KMS-11 (cell line): ENCODE results near the gene TMC1.

ENCODE experiments used
- H2AFZ ChIP-seq: fragments of 200-600 bp; sonication (generic); 2 replicates; pipeline ENCODE4 v1.6.1; 2016; ENCODE audit warnings: antibody characterized with exemption, mixed run types, low read depth
- H3K27ac ChIP-seq: fragments of 200-600 bp; sonication (generic); 2 replicates; pipeline ENCODE4 v1.6.1; 2016; ENCODE audit warnings: mild to moderate bottlenecking, mixed run types
- H3K27me3 ChIP-seq: fragments of 200-600 bp; sonication (generic); 2 replicates; pipeline ENCODE4 v1.6.1; 2017; ENCODE audit warnings: mild to moderate bottlenecking, low read depth, mixed run types, moderate library complexity; ENCODE audit not compliant: insufficient read depth
- H3K36me3 ChIP-seq: fragments of 200-600 bp; sonication (generic); 2 replicates; pipeline ENCODE4 v1.6.1; 2017; ENCODE audit warnings: mild to moderate bottlenecking, mixed run types; ENCODE audit not compliant: insufficient read depth
- H3K4me1 ChIP-seq: fragments of 200-600 bp; sonication (generic); 2 replicates; pipeline ENCODE4 v1.6.1; 2016; ENCODE audit warnings: mild to moderate bottlenecking, low read depth, mixed run types; ENCODE audit not compliant: poor library complexity, severe bottlenecking
- H3K4me2 ChIP-seq: fragments of 200-600 bp; sonication (generic); 2 replicates; pipeline ENCODE4 v1.7.0; 2016; ENCODE audit warnings: mild to moderate bottlenecking, mixed run types
- H3K4me3 ChIP-seq: fragments of 200-600 bp; sonication (generic); IDR thresholded peaks from 2 replicates; pipeline ENCODE4 v1.6.1; 2017; ENCODE audit warnings: low read depth, low read length, mixed read lengths; ENCODE audit not compliant: insufficient read depth
- H3K79me2 ChIP-seq: fragments of 200-600 bp; sonication (generic); 2 replicates; pipeline ENCODE4 v1.6.1; 2016; ENCODE audit warnings: low read depth, mixed run types; ENCODE audit not compliant: insufficient read depth
- H3K9ac ChIP-seq: fragments of 200-600 bp; sonication (generic); 2 replicates; pipeline ENCODE4 v1.6.1; 2016; ENCODE audit warnings: mild to moderate bottlenecking, mixed run types
- H4K20me1 ChIP-seq: fragments of 200-600 bp; sonication (generic); 2 replicates; pipeline ENCODE4 v1.6.1; 2016; ENCODE audit warnings: mild to moderate bottlenecking, mixed run types; ENCODE audit not compliant: insufficient read depth
- CTCF ChIP-seq: fragments of 200-600 bp; sonication (generic); conservative IDR thresholded peaks from 2 replicates; pipeline ENCODE4 v1.6.1; 2017; ENCODE audit warnings: low read depth, mild to moderate bottlenecking, antibody characterized with exemption, low read length, moderate library complexity, mixed read lengths

Gene TMC1

DNA sequence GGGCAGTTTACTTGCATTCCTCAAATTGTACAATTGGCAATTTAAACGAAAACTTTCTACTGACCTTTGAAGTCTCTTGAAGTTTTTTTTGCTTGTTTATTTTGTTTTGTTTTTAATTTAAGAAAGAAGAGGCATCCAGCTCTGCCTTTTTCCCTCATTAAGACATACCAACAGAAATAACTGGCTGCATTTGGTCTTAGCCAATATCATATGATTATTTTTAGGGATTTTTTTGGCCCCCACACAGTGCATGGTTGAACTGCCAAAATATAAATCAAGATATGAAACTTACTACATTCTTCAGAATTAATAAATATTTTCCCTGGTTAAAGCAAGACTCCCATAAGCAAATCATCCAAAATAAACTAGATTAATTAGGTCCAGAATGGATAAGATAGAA lies 352.0 kb downstream of the TMC1 start:
- Histone ChIP-seq H3K4me3 (no peak overlapping the region), H3K4me2 (no peak overlapping the region), H2AFZ (no peak overlapping the region), H3K79me2 (no peaks in the 10 kb centered on the region), H3K9ac (no peak overlapping the region), H3K4me1 (peaks cover 10% of the 10 kb centered on the region), H4K20me1 (no peaks in the 10 kb centered on the region), H3K36me3 (no peaks in the 10 kb centered on the region), H3K27ac (no peak overlapping the region), H3K27me3 (no peaks in the 10 kb centered on the region)
- no peak for TF ChIP-seq CTCF

DNA sequence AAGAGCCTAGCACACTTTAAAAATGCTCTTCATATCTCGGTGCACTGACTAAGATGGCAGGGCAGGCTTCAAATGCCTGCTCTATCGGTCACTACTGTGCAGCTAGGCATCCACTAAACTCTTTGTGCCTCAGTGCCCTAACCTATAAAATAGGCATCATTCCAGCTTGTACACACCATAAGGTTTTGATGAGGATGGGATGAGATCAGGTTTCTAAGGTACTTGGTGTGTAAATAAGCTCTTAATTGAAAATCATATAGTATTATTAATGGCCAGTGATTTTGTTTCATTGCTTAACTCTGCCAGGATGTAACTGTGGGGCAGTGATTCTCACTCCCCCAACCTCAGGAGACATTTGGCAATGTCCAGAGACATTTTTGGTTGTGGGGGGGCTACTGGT lies 352.9 kb downstream of the TMC1 start:
- no peak overlapping the region for H3K27ac ChIP-seq
- no peaks in the 10 kb centered on the region for H4K20me1 ChIP-seq
- H3K27me3 ChIP-seq = no peaks in the 10 kb centered on the region
- H3K4me2 ChIP-seq = no peak overlapping the region
- H3K4me3 ChIP-seq = no peak overlapping the region
- no peak overlapping the region for H2AFZ ChIP-seq
- no peak overlapping the region for H3K9ac ChIP-seq
- no peaks in the 10 kb centered on the region for H3K36me3 ChIP-seq
- no peaks in the 10 kb centered on the region for H3K79me2 ChIP-seq
- no peak for TF ChIP-seq CTCF
- H3K4me1 ChIP-seq = peaks cover 10% of the 10 kb centered on the region

DNA sequence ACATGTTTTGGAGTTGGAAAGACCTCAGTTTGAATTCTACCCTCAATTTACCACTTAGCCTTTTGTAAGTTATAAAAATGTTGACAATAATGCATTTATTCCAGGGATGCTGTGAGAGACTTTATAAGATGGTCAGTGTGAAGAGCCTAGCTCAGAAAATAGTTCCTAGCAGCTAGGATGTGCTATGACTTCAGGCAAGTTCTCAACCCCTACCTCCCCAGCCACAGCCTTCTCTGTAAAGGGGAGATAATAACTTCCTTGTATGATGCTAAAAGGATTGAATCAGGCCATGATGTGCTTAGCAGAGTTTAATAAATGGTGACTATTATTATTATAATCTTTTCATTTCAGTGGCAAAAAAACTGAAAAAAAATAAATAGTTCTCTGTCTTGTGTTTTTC lies 353.8 kb downstream of the TMC1 start:
- no peaks in the 10 kb centered on the region for H4K20me1 ChIP-seq
- TF ChIP-seq CTCF = no peak
- H3K9ac ChIP-seq = no peak overlapping the region

DNA sequence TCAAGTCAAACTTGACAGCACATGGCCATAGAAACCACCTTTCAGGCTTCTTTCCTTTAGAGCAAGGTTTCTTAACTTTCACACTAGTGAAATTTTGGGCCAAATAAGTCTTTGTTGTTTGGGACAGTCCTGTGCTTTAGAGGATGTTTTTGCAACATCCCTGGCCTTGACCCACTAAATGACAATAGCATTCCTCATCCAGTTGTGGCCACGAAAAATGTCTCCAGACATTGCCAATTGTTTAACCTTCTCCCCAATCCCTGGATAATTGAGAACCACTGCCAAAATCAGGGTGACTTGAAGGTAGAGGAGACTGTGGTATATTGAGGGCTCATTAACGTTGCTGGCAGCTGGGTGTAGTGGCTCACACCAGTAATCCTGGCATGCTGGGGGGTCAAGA lies 359.4 kb downstream of the TMC1 start:
- H3K9ac ChIP-seq = no peak overlapping the region
- H3K79me2 ChIP-seq = no peaks in the 10 kb centered on the region
- TF ChIP-seq CTCF = no peak
- no peaks in the 10 kb centered on the region for H3K27me3 ChIP-seq
- no peaks in the 10 kb centered on the region for H4K20me1 ChIP-seq
- H3K4me1 ChIP-seq = no peaks in the 10 kb centered on the region
- H3K36me3 ChIP-seq = no peaks in the 10 kb centered on the region
- no peak overlapping the region for H3K27ac ChIP-seq
- H2AFZ ChIP-seq = no peak overlapping the region
- H3K4me3 ChIP-seq = no peak overlapping the region
- H3K4me2 ChIP-seq = no peak overlapping the region

More for the DNA sequence above, 353.8 kb downstream of the TMC1 start:
- Histone ChIP-seq H3K4me2 (no peak overlapping the region), H2AFZ (no peak overlapping the region), H3K27me3 (no peaks in the 10 kb centered on the region), H3K79me2 (no peaks in the 10 kb centered on the region), H3K27ac (no peak overlapping the region), H3K36me3 (no peaks in the 10 kb centered on the region), H3K4me3 (no peak overlapping the region), H3K4me1 (peaks cover 10% of the 10 kb centered on the region)
